Hepatocyte (in vitro differentiated cells): ENCODE results near the gene LIPF. TPM values are rescaled to one million over a fixed set of nuclear protein-coding genes. Genes with fewer than 3 reads are reported as not detected.

Experiments used
- DNase-seq: peaks from one replicate; pipeline ENCODE4 v3.0.0-alpha.2; 2016; ENCODE audit warnings: low spot score
- H2AFZ ChIP-seq: fragments of 200-600 bp; sonication (generic); 2 replicates; pipeline ENCODE4 v1.6.0; 2016; ENCODE audit warnings: antibody characterized with exemption, mild to moderate bottlenecking
- H3K27ac ChIP-seq: fragments of 200-600 bp; sonication (generic); 2 replicates; pipeline ENCODE4 v1.5.1; 2016; ENCODE audit warnings: mild to moderate bottlenecking
- H3K27me3 ChIP-seq: fragments of 200-600 bp; sonication (generic); 2 replicates; pipeline ENCODE4 v1.6.1; 2016
- H3K36me3 ChIP-seq: fragments of 200-600 bp; sonication (generic); replicated peaks from 2 replicates; pipeline ENCODE4 v1.5.1; 2016; ENCODE audit warnings: low read depth; ENCODE audit not compliant: insufficient read depth
- H3K4me1 ChIP-seq: fragments of 200-600 bp; sonication (generic); 2 replicates; pipeline ENCODE4 v1.5.1; 2016; ENCODE audit warnings: mild to moderate bottlenecking, moderate library complexity; ENCODE audit not compliant: insufficient read depth
- H3K4me2 ChIP-seq: fragments of 200-600 bp; sonication (generic); 2 replicates; pipeline ENCODE4 v1.6.0; 2016
- H3K4me3 ChIP-seq: fragments of 200-600 bp; sonication (generic); 2 replicates; pipeline ENCODE4 v1.5.1; 2016; ENCODE audit warnings: mild to moderate bottlenecking
- H3K79me2 ChIP-seq: fragments of 200-600 bp; sonication (generic); 2 replicates; pipeline ENCODE4 v1.6.0; 2017; ENCODE audit warnings: mild to moderate bottlenecking
- H3K9me2 ChIP-seq: fragments of 200-600 bp; sonication (generic); replicated peaks from 2 replicates; pipeline ENCODE4 v1.6.0; 2017; ENCODE audit warnings: mild to moderate bottlenecking; ENCODE audit not compliant: insufficient read depth
- H3K9me3 ChIP-seq: fragments of 200-600 bp; sonication (generic); 2 replicates; pipeline ENCODE4 v1.5.1; 2016; ENCODE audit warnings: low read depth, mild to moderate bottlenecking
- H4K20me1 ChIP-seq: fragments of 200-600 bp; sonication (generic); 2 replicates; pipeline ENCODE4 v1.6.0; 2016; ENCODE audit warnings: mild to moderate bottlenecking; ENCODE audit not compliant: insufficient read depth, poor library complexity, severe bottlenecking
- EZH2 ChIP-seq: fragments of 200-600 bp; sonication (generic); IDR thresholded peaks from 2 replicates; pipeline ENCODE4 v1.6.1; 2016; ENCODE audit warnings: antibody characterized with exemption, mild to moderate bottlenecking, borderline replicate concordance
- EZH2phosphoT487 ChIP-seq: fragments of 200-600 bp; sonication (generic); IDR thresholded peaks from one replicate; pipeline ENCODE4 v1.6.1; 2018; ENCODE audit warnings: antibody characterized with exemption, mild to moderate bottlenecking, low read depth, moderate library complexity; ENCODE audit not compliant: unreplicated experiment, severe bottlenecking
- WGBS: methylation state at CpG from one replicate; pipeline ENCODE4 v1.1.6; 2016; ENCODE audit warnings: low lambda C conversion rate; ENCODE audit errors: missing lambda C conversion rate; 5-methylcytosine and 5-hydroxymethylcytosine counted together
- polyA plus RNA-seq: library from polyadenylated mRNA; unstranded; fragments of >200 nt; fragmentation: Nextera tagmentation; extraction: Ambion mirVana; gene quantifications from 2 replicates; pipeline ENCODE4 v1.2.1, GENCODE V29; 2016
- total RNA-seq: library from RNA; depleted of rRNA; stranded (reverse); fragments of >200 nt; gene quantifications from 2 replicates; pipeline ENCODE4 v1.2.3, GENCODE V29; 2014
- TF ChIP-seq, protein P1 (sequence below): fragments of 200-600 bp; sonication (generic); IDR thresholded peaks from 2 replicates; pipeline ENCODE4 v1.5.1; 2016; ENCODE audit warnings: antibody characterized with exemption, mild to moderate bottlenecking; ENCODE audit not compliant: poor library complexity

The LIPF gene
- total and polyA plus RNA-seq, 2 experiments from 2014 or later, result 1.1 TPM; not detected in 1

DNA sequence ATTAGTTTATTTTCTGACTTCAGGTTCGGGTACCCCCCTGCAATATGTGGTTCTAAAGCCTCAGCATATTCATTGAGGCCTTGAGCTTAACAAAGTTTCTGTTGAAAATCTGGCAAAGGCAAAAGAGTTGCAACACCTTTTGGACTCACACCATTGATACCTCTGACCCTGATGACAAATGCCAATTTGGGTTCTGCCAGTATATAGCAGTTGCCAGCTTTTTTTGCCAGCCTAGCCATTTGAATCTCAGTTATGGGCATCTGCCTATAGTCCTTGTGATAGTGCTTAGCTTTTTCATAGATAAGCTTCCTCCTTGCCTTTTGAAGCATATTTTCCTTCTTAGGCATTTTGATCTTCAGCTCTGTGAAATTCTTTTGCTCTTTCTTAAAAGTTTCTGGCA is 45.7 kb upstream of the LIPF start:
- TF ChIP-seq EZH2 (no peak), EZH2phosphoT487 (no peak)
- TF ChIP-seq, protein P1, sequence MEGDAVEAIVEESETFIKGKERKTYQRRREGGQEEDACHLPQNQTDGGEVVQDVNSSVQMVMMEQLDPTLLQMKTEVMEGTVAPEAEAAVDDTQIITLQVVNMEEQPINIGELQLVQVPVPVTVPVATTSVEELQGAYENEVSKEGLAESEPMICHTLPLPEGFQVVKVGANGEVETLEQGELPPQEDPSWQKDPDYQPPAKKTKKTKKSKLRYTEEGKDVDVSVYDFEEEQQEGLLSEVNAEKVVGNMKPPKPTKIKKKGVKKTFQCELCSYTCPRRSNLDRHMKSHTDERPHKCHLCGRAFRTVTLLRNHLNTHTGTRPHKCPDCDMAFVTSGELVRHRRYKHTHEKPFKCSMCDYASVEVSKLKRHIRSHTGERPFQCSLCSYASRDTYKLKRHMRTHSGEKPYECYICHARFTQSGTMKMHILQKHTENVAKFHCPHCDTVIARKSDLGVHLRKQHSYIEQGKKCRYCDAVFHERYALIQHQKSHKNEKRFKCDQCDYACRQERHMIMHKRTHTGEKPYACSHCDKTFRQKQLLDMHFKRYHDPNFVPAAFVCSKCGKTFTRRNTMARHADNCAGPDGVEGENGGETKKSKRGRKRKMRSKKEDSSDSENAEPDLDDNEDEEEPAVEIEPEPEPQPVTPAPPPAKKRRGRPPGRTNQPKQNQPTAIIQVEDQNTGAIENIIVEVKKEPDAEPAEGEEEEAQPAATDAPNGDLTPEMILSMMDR, result no peak
- DNase-seq, result no peak

DNA sequence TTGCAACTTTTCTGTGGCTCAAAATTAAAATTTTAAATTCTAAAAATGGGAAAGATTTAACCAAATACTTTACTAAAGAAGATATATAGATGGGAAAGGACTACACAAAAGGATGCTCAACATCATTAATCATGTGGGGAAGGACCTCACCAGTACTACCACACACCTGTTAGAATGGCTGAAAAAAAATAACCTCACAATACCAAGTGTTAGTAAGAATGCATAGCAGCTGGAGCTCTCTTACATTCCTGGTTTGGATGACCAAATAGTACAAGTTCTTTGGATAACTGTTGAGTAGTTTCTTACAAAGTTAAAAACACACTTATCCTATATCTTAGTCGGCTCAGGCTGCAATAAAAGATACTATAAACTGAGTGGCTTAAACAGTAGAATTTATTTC is 43.8 kb upstream of the LIPF start:
- Histone ChIP-seq H3K4me1 (no peaks in the 10 kb centered on the region), H3K4me2 (no peak overlapping the region), H3K9me3 (no peaks in the 10 kb centered on the region), H2AFZ (no peak overlapping the region), H3K36me3 (no peaks in the 10 kb centered on the region), H3K27ac (no peak overlapping the region), H3K27me3 (no peaks in the 10 kb centered on the region), H3K9me2 (no peaks in the 10 kb centered on the region), H3K4me3 (no peak overlapping the region), H4K20me1 (no peaks in the 10 kb centered on the region), H3K79me2 (no peaks in the 10 kb centered on the region)
- TF ChIP-seq, protein P1, result no peak
- TF ChIP-seq EZH2 (no peak), EZH2phosphoT487 (no peak)
- 79% methylated on average over 1 of the region's 1 CpG for WGBS
- no peak for DNase-seq

More for the DNA sequence above, 45.7 kb upstream of the LIPF start:
- Histone ChIP-seq H3K9me3 (no peaks in the 10 kb centered on the region), H3K4me1 (no peaks in the 10 kb centered on the region), H3K36me3 (no peaks in the 10 kb centered on the region), H3K79me2 (no peaks in the 10 kb centered on the region), H3K4me2 (no peak overlapping the region), H3K27ac (no peak overlapping the region), H3K9me2 (no peaks in the 10 kb centered on the region), H4K20me1 (no peaks in the 10 kb centered on the region), H2AFZ (no peak overlapping the region), H3K4me3 (no peak overlapping the region), H3K27me3 (no peaks in the 10 kb centered on the region)
- 61% methylated on average over 1 of the region's 1 CpG for WGBS

DNA sequence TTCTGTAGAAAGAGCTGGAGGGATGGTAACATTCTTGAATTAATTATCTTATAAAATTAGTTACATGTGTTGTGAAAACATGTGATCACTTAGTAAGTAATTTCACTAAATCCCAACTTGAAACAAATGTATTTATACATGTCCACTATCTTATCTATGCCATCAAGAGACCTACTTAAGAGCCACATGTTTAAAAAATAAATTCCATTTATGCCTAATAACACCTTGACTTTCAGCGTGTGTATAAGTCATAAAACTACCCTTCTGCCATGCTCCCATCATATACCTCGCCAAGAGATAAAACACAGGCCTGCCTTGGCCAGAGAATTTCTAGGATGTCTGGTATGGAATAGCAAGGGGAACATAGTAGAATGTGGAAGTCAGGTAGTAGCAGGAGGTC is 40.4 kb upstream of the LIPF start:
- H3K4me1 ChIP-seq, result no peaks in the 10 kb centered on the region
- no peak for DNase-seq
- 43% methylated on average over 2 of the region's 2 CpGs for WGBS
- TF ChIP-seq, protein P1, result no peak
- no peak for TF ChIP-seq EZH2
- TF ChIP-seq EZH2phosphoT487, result no peak
- no peaks in the 10 kb centered on the region for H3K9me2 ChIP-seq
- no peak overlapping the region for H3K4me3 ChIP-seq
- no peak overlapping the region for H2AFZ ChIP-seq
- H4K20me1 ChIP-seq, result no peaks in the 10 kb centered on the region
- no peak overlapping the region for H3K27ac ChIP-seq
- no peaks in the 10 kb centered on the region for H3K36me3 ChIP-seq
- no peaks in the 10 kb centered on the region for H3K79me2 ChIP-seq
- H3K27me3 ChIP-seq, result no peaks in the 10 kb centered on the region
- H3K9me3 ChIP-seq, result no peaks in the 10 kb centered on the region
- no peak overlapping the region for H3K4me2 ChIP-seq

DNA sequence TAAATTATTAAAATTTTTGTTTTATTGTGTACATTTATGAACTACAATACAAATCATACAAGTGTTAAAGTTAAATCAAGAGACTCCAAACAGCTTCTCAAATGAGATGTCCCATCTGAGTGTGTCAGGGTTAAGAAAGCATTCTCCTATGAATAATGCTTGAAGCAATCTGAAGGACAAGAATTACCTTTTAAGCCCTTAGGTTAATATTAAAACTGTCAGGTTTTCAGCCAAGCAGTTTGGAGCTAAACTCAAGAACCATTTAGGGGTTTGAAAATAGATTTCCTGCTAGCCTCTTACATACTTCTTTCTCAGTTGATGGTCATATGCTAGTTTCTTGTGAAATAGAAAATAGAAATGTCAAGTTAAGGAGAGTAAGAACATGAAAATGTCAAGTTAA is 39.4 kb upstream of the LIPF start:
- no peak overlapping the region for H3K4me2 ChIP-seq
- H3K27ac ChIP-seq, result no peak overlapping the region
- H3K4me3 ChIP-seq, result no peak overlapping the region
- H3K36me3 ChIP-seq, result no peaks in the 10 kb centered on the region
- TF ChIP-seq EZH2phosphoT487, result no peak
- TF ChIP-seq EZH2, result no peak
- TF ChIP-seq, protein P1, result no peak
- no peaks in the 10 kb centered on the region for H3K79me2 ChIP-seq
- no peak overlapping the region for H2AFZ ChIP-seq
- no peak for DNase-seq
- no peaks in the 10 kb centered on the region for H3K9me2 ChIP-seq
- H3K4me1 ChIP-seq, result no peaks in the 10 kb centered on the region
- H3K27me3 ChIP-seq, result no peaks in the 10 kb centered on the region
- H3K9me3 ChIP-seq, result no peaks in the 10 kb centered on the region
- no peaks in the 10 kb centered on the region for H4K20me1 ChIP-seq
